Fibroblast of upper back skin (primary cell): Measurements from ENCODE around the gene ART4.

ENCODE experiments used
- DNase-seq: peaks from one replicate; pipeline ENCODE4 v3.0.0-alpha.2; 2013

Gene ART4

DNA sequence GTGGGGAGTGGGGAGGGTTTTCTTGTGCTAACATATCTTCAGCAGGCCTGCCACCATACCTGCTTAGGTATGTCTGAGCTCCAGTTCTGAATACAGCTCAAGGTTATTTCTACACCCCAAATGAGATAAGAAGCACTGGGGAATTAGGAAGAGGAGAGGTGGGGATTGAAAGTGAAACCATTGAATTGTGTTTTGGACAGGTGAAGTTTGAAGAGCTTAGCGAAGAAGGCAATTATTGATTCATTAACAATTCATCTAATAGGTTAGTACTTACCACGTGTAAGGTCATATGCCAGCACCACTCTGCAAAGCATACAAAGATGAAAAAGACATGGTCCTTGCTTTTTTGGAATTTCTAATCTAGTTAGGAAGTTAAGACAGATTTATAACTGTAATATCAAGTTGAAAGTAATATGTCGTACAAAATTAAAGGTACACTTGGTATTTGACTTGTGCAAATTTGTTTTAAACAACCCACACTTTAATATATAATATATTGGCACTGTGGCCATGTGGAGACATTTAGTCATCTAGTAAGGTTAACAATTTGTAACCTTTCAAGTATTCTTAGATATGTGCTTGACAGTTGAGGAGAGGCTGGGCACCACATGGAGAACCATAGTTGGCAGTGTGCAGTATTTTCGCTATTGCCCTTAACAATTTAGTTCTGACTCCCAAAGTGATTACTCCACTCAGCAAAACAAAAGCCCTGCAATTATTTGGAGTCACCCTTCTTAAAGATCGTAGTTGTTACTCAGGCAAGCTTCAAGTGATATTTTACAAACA, 33.0 kb downstream of the ART4 start:
- no peak for DNase-seq

- DNase-seq, result no peak
These were observed 39.5 kb downstream of the ART4 start for GRCh38 chr12:14803830-14804160.

DNA sequence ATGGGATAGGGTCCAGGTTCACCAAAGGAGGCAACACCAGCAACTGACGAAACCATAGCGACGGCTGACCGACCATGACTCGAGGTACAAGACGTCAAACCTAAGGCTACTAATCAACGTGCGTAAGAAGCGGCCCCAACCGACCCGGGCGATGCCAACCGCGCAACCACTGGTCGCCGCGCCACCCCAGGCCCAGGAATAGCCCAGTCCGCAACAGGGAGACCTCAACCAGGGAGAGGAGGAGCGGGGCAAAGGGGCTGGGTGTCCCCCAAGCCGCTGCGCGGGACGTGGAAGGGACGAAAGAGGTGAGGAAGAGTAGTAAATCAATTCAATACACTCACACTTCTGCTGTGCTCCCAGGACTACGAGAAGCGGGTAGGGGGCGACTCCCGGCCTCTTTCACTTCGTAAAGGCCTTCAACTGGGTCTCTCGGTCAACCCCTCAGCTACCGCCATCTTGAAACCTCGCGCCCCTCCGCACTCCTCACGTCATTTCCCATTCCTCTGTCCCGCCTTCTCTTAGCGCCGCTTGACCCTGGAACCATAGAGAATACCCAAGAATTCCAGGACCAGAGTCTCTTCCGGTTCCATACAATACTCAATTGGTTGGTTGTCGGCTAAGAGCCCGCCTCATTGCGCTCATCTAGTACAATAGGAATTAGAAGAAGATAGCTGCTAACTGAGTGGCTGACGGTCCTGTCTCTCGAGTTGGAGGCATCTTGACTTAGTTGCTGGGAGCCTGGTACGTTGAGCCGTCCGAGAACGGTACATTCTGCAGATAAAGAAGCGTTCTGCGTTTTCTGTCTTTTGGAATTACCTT, 40.1 kb downstream of the ART4 start, which contains the start of the genes C12orf60 and WBP11:
Gene C12orf60, plus strand, starts transcription at position 660 of the 819 bp plus-strand sequence. CDS start 19,266 bp downstream, outside the sequence.
Gene WBP11, minus strand, starts transcription at position 468 of the 819 bp plus-strand sequence. CDS start 2,095 bp downstream, outside the sequence.
- peak; percentile 99 for DNase-seq

DNA sequence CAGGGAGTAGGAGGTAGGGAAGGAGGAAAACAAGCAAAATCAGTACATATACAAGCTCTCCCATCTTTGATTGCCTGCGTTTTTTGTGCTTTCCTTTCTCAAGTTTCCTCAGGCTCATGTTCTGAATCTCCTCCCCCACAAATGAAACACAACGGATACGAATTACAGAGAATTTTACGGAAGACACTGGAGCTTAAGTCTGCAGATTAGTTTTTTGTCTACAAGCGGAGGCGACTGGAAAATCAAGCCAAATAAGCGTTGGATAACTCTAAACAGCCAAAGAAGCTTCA, 40.7 kb downstream of the ART4 start:
- DNase-seq, result no peak

DNA sequence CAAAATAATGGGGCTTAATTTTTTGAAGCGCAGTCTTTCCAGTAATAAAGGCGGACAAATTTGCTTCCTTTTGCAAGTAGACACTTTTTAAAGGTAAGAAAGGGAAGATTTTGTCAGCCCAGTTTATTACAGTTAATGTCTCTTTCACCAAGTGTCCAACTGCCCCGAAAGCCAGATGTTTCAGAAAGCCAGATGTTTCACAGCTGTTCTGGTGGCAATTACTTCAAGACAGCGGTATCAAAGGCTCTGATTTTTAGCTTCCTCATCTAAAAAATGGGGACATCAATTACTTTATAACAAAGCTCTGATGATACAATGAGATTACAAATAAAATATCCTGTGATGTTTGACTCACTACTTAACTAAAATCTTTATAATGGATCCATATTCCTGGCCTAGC, 41.1 kb downstream of the ART4 start:
- no peak for DNase-seq

- no peak for DNase-seq
These were observed 48.3 kb downstream of the ART4 start for GRCh38 chr12:14795028-14795448.

DNA sequence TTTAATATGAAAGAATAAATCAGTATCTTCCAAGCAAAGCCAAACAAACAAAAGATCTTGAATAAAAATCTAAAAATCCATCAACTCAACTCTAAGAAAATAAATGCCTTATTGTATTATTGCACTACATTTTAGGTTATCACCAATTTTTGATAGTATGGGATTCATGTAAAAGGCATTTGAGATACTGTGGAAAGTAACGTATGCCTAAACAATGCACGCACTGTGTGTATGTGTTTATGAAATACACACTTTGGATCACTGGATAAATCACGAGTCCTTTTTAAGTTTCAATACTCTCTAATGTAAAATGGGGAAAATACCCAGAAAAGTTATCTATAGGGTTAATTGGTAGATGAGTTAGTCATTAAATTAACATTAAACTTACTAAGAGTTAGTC, 57.8 kb downstream of the ART4 start:
- DNase-seq, result no peak

DNA sequence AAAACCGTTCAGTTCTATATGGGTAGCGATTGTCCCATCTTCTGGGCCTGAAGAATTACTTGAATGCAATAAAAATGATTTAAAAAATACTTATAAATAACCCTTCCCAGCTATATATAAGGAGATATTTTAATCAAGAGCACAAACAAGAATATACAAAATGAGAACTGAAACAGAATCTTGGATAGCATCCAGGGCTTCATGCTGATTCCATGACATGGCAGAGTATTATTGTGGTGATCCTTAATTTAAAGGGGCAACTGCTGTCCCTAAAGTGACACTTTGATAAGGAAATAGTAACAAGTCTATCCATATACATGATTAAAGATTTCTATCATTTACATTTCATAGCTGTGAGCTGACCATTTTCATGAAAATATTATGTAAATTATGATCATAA, 58.9 kb downstream of the ART4 start:
- no peak for DNase-seq

DNA sequence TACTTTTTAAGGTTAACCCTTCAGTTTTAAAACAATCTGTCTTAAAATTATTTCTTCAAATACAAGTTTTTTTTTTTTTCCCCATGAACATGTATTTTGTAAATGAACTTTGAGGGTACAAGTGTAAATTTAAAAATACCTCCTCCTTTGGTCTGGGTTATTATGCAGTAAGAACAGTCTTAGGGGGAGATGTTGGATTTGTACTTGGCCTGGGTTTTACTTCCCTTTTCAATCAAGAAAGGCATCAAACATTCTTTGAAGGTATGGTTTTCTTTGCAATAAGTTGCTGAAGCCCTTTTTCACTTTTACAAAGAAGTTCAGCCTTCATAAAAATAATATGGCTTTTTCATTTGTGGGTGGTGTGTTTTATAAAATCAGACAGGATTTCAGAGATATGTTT, 60.6 kb downstream of the ART4 start:
- DNase-seq, result no peak

- no peak for DNase-seq
These were observed 61.8 kb downstream of the ART4 start for GRCh38 chr12:14781563-14781962.

- DNase-seq, result no peak
These were observed 62.5 kb downstream of the ART4 start for GRCh38 chr12:14780859-14781258.

GRCh38 chr12:14779834-14780233, 63.5 kb downstream of the ART4 start:
- peak; percentile 11 for DNase-seq

- no peak for DNase-seq
These were observed 66.1 kb downstream of the ART4 start for GRCh38 chr12:14777271-14777670.

GRCh38 chr12:14776236-14776961, 66.9 kb downstream of the ART4 start:
- peak; percentile 19 for DNase-seq

DNA sequence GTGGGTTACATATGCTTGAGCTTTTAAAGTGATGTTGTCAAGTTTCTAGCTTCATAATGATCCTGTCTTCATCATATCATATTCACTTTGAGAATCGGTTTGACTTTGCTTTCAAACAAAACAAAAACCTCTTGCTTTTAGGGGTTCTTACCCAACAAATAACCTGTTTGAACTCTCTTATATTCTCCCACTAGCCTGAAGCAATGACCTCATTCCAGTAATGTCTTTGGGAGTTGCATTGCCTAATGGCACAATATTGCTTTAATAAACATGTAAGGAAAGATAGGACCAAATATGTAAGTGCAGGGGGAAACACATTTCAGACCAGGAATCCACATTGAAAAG, 67.7 kb downstream of the ART4 start:
- DNase-seq, result no peak
